Stimulated activated CD4-positive, alpha-beta T cell treated with anti-CD3 and anti-CD28 coated beads, Interleukin-12 subunit alpha, Interleukin-12 subunit beta, amount 100 ng/mL, for 48 hours (primary cell): ENCODE results near the gene TBX2.

Experiments used
- DNase-seq, 3 donors: peaks; one replicate each; pipeline ENCODE4 v3.0.0-alpha.2; 2020; ENCODE audit warnings: low read depth in 2 of 3, low spot score in 1 of 3

The TBX2 gene

GRCh38 chr17:61402073-61402541 is 2.5 kb downstream of the TBX2 start:
- no peak for DNase-seq

GRCh38 chr17:61402978-61403800 is 3.5 kb downstream of the TBX2 start:
- no peak for DNase-seq

GRCh38 chr17:61403801-61404662 is 4.4 kb downstream of the TBX2 start:
- DNase-seq = no peak

- no peak for DNase-seq
Observed at GRCh38 chr17:61404663-61404912, 4.9 kb downstream of the TBX2 start.

GRCh38 chr17:61404913-61405685 is 5.5 kb downstream of the TBX2 start:
- no peak for DNase-seq

GRCh38 chr17:61405686-61406536 is 6.3 kb downstream of the TBX2 start:
- no peak for DNase-seq

GRCh38 chr17:61406537-61406845 is 6.8 kb downstream of the TBX2 start:
- no peak for DNase-seq

GRCh38 chr17:61406971-61407911 is 7.6 kb downstream of the TBX2 start:
- no peak for DNase-seq

GRCh38 chr17:61408151-61409041 is 8.8 kb downstream of the TBX2 start:
- no peak for DNase-seq

- DNase-seq = no peak
Observed at GRCh38 chr17:61409301-61410112, 9.9 kb downstream of the TBX2 start.

GRCh38 chr17:61410141-61411010 is 10.7 kb downstream of the TBX2 start:
- peak; percentile 44 to 66 (median 64) for DNase-seq

- no peak for DNase-seq
Observed at GRCh38 chr17:61411011-61411260, 11.3 kb downstream of the TBX2 start.

GRCh38 chr17:61411261-61412142 is 11.9 kb downstream of the TBX2 start:
- DNase-seq = no peak

GRCh38 chr17:61412143-61412859 is 12.7 kb downstream of the TBX2 start:
- DNase-seq = peak; percentile 48 to 68 (median 60)

GRCh38 chr17:61412860-61413660 is 13.4 kb downstream of the TBX2 start:
- DNase-seq = no peak
